Ramos (cell line): Measurements from ENCODE around the gene THRAP3.

Experiments used
- in situ Hi-C: fragments of 300-500 bp; cut with MboI; formaldehyde crosslinking; loops from one replicate; pipeline ENCODE4 v1.14.3; 2022; ENCODE audit warnings: low sequenced_read_pairs; ENCODE audit not compliant: unreplicated experiment

THRAP3 gene

GRCh38 chr1:36287595-36287994 is 63.4 kb downstream of the THRAP3 start:
- in situ Hi-C loops = loop anchor here (5.0 kb wide), 1 partner anchor 180 kb away; no protein-coding TSS in a partner anchor

- in situ Hi-C loops = no loop called here
These were observed 71.1 kb downstream of the THRAP3 start for GRCh38 chr1:36295390-36295789.

- in situ Hi-C loops = no loop called here
These were observed 72.8 kb downstream of the THRAP3 start for GRCh38 chr1:36297062-36297461.

GRCh38 chr1:36298640-36299039 is 74.4 kb downstream of the THRAP3 start:
- in situ Hi-C loops = no loop called here

GRCh38 chr1:36300526-36300925 is 76.3 kb downstream of the THRAP3 start:
- in situ Hi-C loops = no loop called here

GRCh38 chr1:36301220-36301619 is 77.0 kb downstream of the THRAP3 start:
- in situ Hi-C loops = no loop called here

GRCh38 chr1:36303244-36303643 is 79.0 kb downstream of the THRAP3 start:
- in situ Hi-C loops = no loop called here

- in situ Hi-C loops = no loop called here
These were observed 79.6 kb downstream of the THRAP3 start for GRCh38 chr1:36303650-36304360.

- in situ Hi-C loops = no loop called here
These were observed 80.3 kb downstream of the THRAP3 start for GRCh38 chr1:36304521-36304920.

GRCh38 chr1:36304970-36305914 is 81.0 kb downstream of the THRAP3 start:
- in situ Hi-C loops = no loop called here

GRCh38 chr1:36305915-36306209 is 81.6 kb downstream of the THRAP3 start:
- in situ Hi-C loops = no loop called here

- in situ Hi-C loops = no loop called here
These were observed 82.1 kb downstream of the THRAP3 start, which contains the start of gene SH3D21 for GRCh38 chr1:36306210-36306901. Gene SH3D21, plus strand, starts transcription at chr1:36306368. Its CDS starts 53 bp downstream, at chr1:36306421.

- in situ Hi-C loops = no loop called here
These were observed 82.7 kb downstream of the THRAP3 start for GRCh38 chr1:36306902-36307456.

GRCh38 chr1:36307601-36308330 is 83.5 kb downstream of the THRAP3 start:
- in situ Hi-C loops = no loop called here

GRCh38 chr1:36309397-36309796 is 85.2 kb downstream of the THRAP3 start:
- in situ Hi-C loops = no loop called here

- in situ Hi-C loops = no loop called here
These were observed 96.1 kb downstream of the THRAP3 start for GRCh38 chr1:36320291-36320761.

- in situ Hi-C loops = no loop called here
These were observed 96.5 kb downstream of the THRAP3 start for GRCh38 chr1:36320767-36321118.

GRCh38 chr1:36321119-36321951 is 97.1 kb downstream of the THRAP3 start:
- in situ Hi-C loops = no loop called here
